H9 (cell line): Measurements from ENCODE around the gene CEP164. TPM values are rescaled to one million over a fixed set of nuclear protein-coding genes. Genes with fewer than 3 reads are reported as not detected.

ENCODE experiments used
- DNase-seq: peaks from one replicate; pipeline ENCODE4 v3.0.0-alpha.2; 2017
- H2AFZ ChIP-seq: one replicate; pipeline ENCODE4 v1.6.1; 2013; ENCODE audit warnings: mild to moderate bottlenecking, low read length, control low read depth, moderate library complexity
- H2AK5ac ChIP-seq: 2 replicates; pipeline ENCODE4 v1.6.1; 2013; ENCODE audit warnings: low read length, control low read depth, mixed read lengths; ENCODE audit not compliant: insufficient read length
- H2BK120ac ChIP-seq: one replicate; pipeline ENCODE4 v1.6.1; 2013; ENCODE audit warnings: low read depth, mild to moderate bottlenecking, low read length, control low read depth, inconsistent platforms; ENCODE audit not compliant: poor library complexity, severe bottlenecking
- H2BK12ac ChIP-seq: 2 replicates; pipeline ENCODE4 v1.6.1; 2013; ENCODE audit warnings: low read length, control low read depth, mixed read lengths, low read depth; ENCODE audit not compliant: insufficient read length
- H2BK15ac ChIP-seq: 2 replicates; pipeline ENCODE4 v1.6.1; 2013; ENCODE audit warnings: low read depth, low read length, control low read depth
- H2BK20ac ChIP-seq: one replicate; pipeline ENCODE4 v1.6.1; 2013; ENCODE audit warnings: low read depth, mild to moderate bottlenecking, low read length, control low read depth, inconsistent platforms; ENCODE audit not compliant: poor library complexity, severe bottlenecking
- H2BK5ac ChIP-seq: 2 replicates; pipeline ENCODE4 v1.6.1; 2013; ENCODE audit warnings: low read length, control low read depth, mixed read lengths; ENCODE audit not compliant: insufficient read length
- H3K14ac ChIP-seq: 2 replicates; pipeline ENCODE4 v1.6.1; 2013; ENCODE audit warnings: low read length, control low read depth; ENCODE audit not compliant: insufficient read depth
- H3K18ac ChIP-seq: 2 replicates; pipeline ENCODE4 v1.6.1; 2013; ENCODE audit warnings: low read depth, mild to moderate bottlenecking, mixed read lengths, low read length, control low read depth; ENCODE audit not compliant: insufficient read length
- H3K23ac ChIP-seq: 2 replicates; pipeline ENCODE4 v1.6.1; 2013; ENCODE audit warnings: low read length, control low read depth, mixed read lengths, low read depth; ENCODE audit not compliant: insufficient read length
- H3K23me2 ChIP-seq: 2 replicates; pipeline ENCODE4 v1.6.1; 2013; ENCODE audit warnings: low read depth, mild to moderate bottlenecking, mixed read lengths, low read length, control low read depth; ENCODE audit not compliant: insufficient read length, poor library complexity, severe bottlenecking
- H3K27ac ChIP-seq: 2 replicates; pipeline ENCODE4 v1.5.1; 2013; ENCODE audit warnings: low read length, control low read depth, mixed read lengths, low read depth; ENCODE audit not compliant: insufficient read length
- H3K27me3 ChIP-seq: 2 replicates; pipeline ENCODE4 v1.6.1; 2013; ENCODE audit warnings: low read length, control low read depth, inconsistent platforms; ENCODE audit not compliant: insufficient read depth
- H3K4ac ChIP-seq: 2 replicates; pipeline ENCODE4 v1.6.1; 2013; ENCODE audit warnings: low read depth, mild to moderate bottlenecking, control low read depth, inconsistent platforms, low read length, moderate library complexity
- H3K4me1 ChIP-seq: 2 replicates; pipeline ENCODE4 v1.6.1; 2013; ENCODE audit warnings: low read length, control low read depth, inconsistent platforms; ENCODE audit not compliant: insufficient read depth
- H3K4me2 ChIP-seq: 2 replicates; pipeline ENCODE4 v1.6.1; 2013; ENCODE audit warnings: low read length, control low read depth, mixed read lengths; ENCODE audit not compliant: insufficient read length, insufficient read depth
- H3K56ac ChIP-seq: 2 replicates; pipeline ENCODE4 v1.6.1; 2013; ENCODE audit warnings: low read depth, mild to moderate bottlenecking, mixed read lengths, low read length, control low read depth; ENCODE audit not compliant: insufficient read length
- H3K79me1 ChIP-seq: 2 replicates; pipeline ENCODE4 v1.6.1; 2013; ENCODE audit warnings: low read depth, mild to moderate bottlenecking, moderate library complexity, low read length, control low read depth, inconsistent platforms; ENCODE audit not compliant: insufficient read depth, poor library complexity, severe bottlenecking
- H3K79me2 ChIP-seq: 2 replicates; pipeline ENCODE4 v1.6.1; 2013; ENCODE audit warnings: low read length, control low read depth, inconsistent platforms; ENCODE audit not compliant: insufficient read depth
- H3K9ac ChIP-seq: 2 replicates; pipeline ENCODE4 v1.6.1; 2013; ENCODE audit warnings: low read length, control low read depth, mixed read lengths; ENCODE audit not compliant: insufficient read length; ENCODE audit errors: extremely low read depth
- H3K9me3 ChIP-seq: one replicate; pipeline ENCODE4 v1.6.1; 2013; ENCODE audit warnings: low read depth, low read length, inconsistent platforms; ENCODE audit not compliant: control insufficient read depth
- H3T11ph ChIP-seq: one replicate; pipeline ENCODE4 v1.6.1; 2013; ENCODE audit warnings: mild to moderate bottlenecking, low read length, control low read depth, inconsistent platforms
- H4K20me1 ChIP-seq: one replicate; pipeline ENCODE4 v1.6.1; 2013; ENCODE audit not compliant: control insufficient read depth, insufficient read length, insufficient read depth
- H4K5ac ChIP-seq: 2 replicates; pipeline ENCODE4 v1.6.1; 2013; ENCODE audit warnings: low read depth, mild to moderate bottlenecking, mixed read lengths, low read length, control low read depth; ENCODE audit not compliant: insufficient read length
- H4K8ac ChIP-seq: replicated peaks from 2 replicates; pipeline ENCODE4 v1.6.1; 2013; ENCODE audit warnings: low read length, control low read depth, mixed read lengths, low read depth; ENCODE audit not compliant: insufficient read length
- H4K91ac ChIP-seq: 2 replicates; pipeline ENCODE4 v1.6.1; 2013; ENCODE audit warnings: low read depth, mild to moderate bottlenecking, moderate library complexity, mixed read lengths, low read length, control low read depth; ENCODE audit not compliant: insufficient read length
- H3K27ac Mint-ChIP-seq, 3 experiments: 2 replicates in 2 of 3; 3 replicates in 1 of 3; pipeline ENCODE4 v1.8.0; 2020 to 2021; ENCODE audit warnings: mixed read lengths in 3 of 3, mild to moderate bottlenecking in 1 of 3, moderate library complexity in 1 of 3
- H3K27me3 Mint-ChIP-seq: 2 replicates; pipeline ENCODE4 v1.8.0; 2021; ENCODE audit warnings: low read depth, mild to moderate bottlenecking, moderate library complexity, mixed read lengths
- H3K36me3 Mint-ChIP-seq, 3 experiments: 2 replicates in 2 of 3; 3 replicates in 1 of 3; pipeline ENCODE4 v1.8.0; 2020 to 2021; ENCODE audit warnings: low read depth in 3 of 3, mixed read lengths in 3 of 3; ENCODE audit not compliant: insufficient read depth in 1 of 3
- H3K4me1 Mint-ChIP-seq, 2 experiments: 2 replicates each; pipeline ENCODE4 v1.8.0; 2020; ENCODE audit warnings: mixed read lengths in 2 of 2
- H3K4me3 Mint-ChIP-seq, 2 experiments: 2 replicates in 1 of 2; 3 replicates in 1 of 2; pipeline ENCODE4 v1.8.0; 2020 to 2021; ENCODE audit warnings: mild to moderate bottlenecking in 2 of 2, mixed read lengths in 2 of 2, moderate library complexity in 1 of 2
- H3K9me3 Mint-ChIP-seq, 2 experiments: 2 replicates in 1 of 2; 3 replicates in 1 of 2; pipeline ENCODE4 v1.8.0; 2020; ENCODE audit warnings: mild to moderate bottlenecking in 2 of 2, mixed read lengths in 2 of 2, moderate library complexity in 1 of 2
- WGBS: extraction: QIAGEN DNeasy Blood & Tissue Kit; methylation state at CpG from one replicate; pipeline ENCODE4 v1.1.7; 2013; ENCODE audit warnings: missing lambda C conversion rate, low lambda C conversion rate, mixed read lengths; ENCODE audit not compliant: insufficient read length; ENCODE audit errors: extremely low coverage; 5-methylcytosine and 5-hydroxymethylcytosine counted together
- total RNA-seq: library from RNA; stranded (reverse); gene quantifications from 2 replicates; pipeline ENCODE4 v1.2.1, GENCODE V29; 2021
- TF ChIP-seq, protein P1 (sequence below): fragments of 200-600 bp; sonication (generic); conservative IDR thresholded peaks from 3 replicates; pipeline ENCODE4 v1.8.0; 2021; ENCODE audit warnings: antibody characterized with exemption, mild to moderate bottlenecking

Gene CEP164
- total RNA-seq, 1 experiment from 2014 or later = 24.9 TPM

DNA sequence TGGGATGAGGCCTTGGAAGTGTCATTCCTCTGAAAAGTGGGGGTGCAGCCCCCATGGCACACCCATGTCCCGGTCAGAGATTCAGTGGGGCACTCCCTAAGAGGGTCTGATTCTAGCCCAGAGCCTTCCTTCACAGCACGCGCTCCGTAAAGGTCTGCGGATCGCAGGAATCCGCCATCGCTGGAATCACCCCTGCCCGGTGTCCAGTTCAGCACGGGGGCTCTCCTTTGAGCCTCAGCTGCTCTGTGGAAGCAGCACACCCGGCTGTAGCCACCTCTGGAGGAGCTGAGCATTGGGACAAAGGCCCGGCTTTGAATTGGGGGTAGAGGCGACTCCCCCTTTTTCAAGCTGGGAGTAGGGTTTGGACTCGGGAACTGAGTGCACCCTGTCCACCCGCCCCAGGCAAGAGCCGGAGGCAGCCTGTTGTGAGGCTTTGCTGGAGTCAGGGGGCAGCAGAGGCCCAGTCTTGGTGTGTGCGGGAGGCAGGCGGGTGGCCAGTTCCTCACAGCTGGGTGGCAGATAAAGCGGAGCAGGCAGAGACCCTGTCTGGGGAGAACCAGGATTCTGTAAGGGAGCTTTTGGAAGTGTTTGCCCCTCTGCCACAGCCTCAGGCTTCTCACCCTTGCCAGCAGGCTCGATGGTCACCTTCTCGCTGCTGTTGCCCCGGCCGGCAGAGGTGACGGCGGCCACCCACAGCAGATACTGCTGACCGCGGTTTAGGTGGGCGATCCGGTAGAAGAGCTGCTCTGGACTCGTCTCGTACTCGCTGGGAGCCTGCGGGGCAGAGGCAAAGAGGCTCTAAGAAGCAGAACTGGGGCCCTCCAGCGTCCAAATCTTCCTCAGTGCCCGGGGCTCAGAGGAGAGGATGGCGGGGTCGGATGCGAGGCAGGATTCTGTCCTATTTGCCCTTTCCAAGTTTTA, 115.9 kb downstream of the CEP164 start:
- no peak overlapping the region for H2AK5ac ChIP-seq
- H2BK20ac ChIP-seq = no peak overlapping the region
- H3K27ac ChIP-seq = no peak overlapping the region
- H3K23ac ChIP-seq = no peak overlapping the region
- H3K4me1 Mint-ChIP-seq = peaks cover 9 to 19% of the 10 kb centered on the region in 2 experiments
- H3K4me2 ChIP-seq = no peak overlapping the region
- TF ChIP-seq, protein P1, sequence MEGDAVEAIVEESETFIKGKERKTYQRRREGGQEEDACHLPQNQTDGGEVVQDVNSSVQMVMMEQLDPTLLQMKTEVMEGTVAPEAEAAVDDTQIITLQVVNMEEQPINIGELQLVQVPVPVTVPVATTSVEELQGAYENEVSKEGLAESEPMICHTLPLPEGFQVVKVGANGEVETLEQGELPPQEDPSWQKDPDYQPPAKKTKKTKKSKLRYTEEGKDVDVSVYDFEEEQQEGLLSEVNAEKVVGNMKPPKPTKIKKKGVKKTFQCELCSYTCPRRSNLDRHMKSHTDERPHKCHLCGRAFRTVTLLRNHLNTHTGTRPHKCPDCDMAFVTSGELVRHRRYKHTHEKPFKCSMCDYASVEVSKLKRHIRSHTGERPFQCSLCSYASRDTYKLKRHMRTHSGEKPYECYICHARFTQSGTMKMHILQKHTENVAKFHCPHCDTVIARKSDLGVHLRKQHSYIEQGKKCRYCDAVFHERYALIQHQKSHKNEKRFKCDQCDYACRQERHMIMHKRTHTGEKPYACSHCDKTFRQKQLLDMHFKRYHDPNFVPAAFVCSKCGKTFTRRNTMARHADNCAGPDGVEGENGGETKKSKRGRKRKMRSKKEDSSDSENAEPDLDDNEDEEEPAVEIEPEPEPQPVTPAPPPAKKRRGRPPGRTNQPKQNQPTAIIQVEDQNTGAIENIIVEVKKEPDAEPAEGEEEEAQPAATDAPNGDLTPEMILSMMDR = peak; percentile 82
- 0 out of 2 replicates have a peak overlapping the region, but pooled peaks have one; percentile 0 for H3K14ac ChIP-seq
- H3K4me3 Mint-ChIP-seq = no peak overlapping the region
- H3K36me3 Mint-ChIP-seq = no peaks in the 10 kb centered on the region
- no peak overlapping the region for H2AFZ ChIP-seq
- no peaks in the 10 kb centered on the region for H3K4me1 ChIP-seq
- no peaks in the 10 kb centered on the region for H3K23me2 ChIP-seq
- no peak overlapping the region for H4K8ac ChIP-seq
- DNase-seq = peak; percentile 86
- H3K56ac ChIP-seq = no peak overlapping the region
- no peak overlapping the region for H4K5ac ChIP-seq
- H3K9me3 ChIP-seq = no peaks in the 10 kb centered on the region
- H2BK120ac ChIP-seq = no peak overlapping the region
- no peaks in the 10 kb centered on the region for H4K20me1 ChIP-seq
- H2BK12ac ChIP-seq = no peak overlapping the region
- H2BK5ac ChIP-seq = no peak overlapping the region
- no peak overlapping the region for H3K27ac Mint-ChIP-seq
- no peak overlapping the region for H3K9ac ChIP-seq
- H3K27me3 Mint-ChIP-seq = peaks cover 29% of the 10 kb centered on the region
- H3K18ac ChIP-seq = no peak overlapping the region
- H3K79me1 ChIP-seq = no peaks in the 10 kb centered on the region
- no peaks in the 10 kb centered on the region for H3K79me2 ChIP-seq
- peaks cover 0 to 4% of the 10 kb centered on the region in 2 experiments; a peak in 2 of 5 replicates for H3K9me3 Mint-ChIP-seq
- H3K27me3 ChIP-seq = no peaks in the 10 kb centered on the region; the same call in 1 of the 2 replicates
- H4K91ac ChIP-seq = no peak overlapping the region
- WGBS = no CpG with 5 or more reads among the region's 38 CpGs
- no peak overlapping the region for H2BK15ac ChIP-seq
- H3K4ac ChIP-seq = no peak overlapping the region
- H3T11ph ChIP-seq = no peak overlapping the region
